A549 treated with Mapracorat at 1 μM for 4 hours (cell line): Measurements from ENCODE around the gene PKP3. TPM values are rescaled to one million over a fixed set of nuclear protein-coding genes. Genes with fewer than 3 reads are reported as not detected.

Experiments
- total RNA-seq: library from RNA; stranded (reverse); fragments of 200-300 nt; extraction: Qiagen RNA extraction; gene quantifications from 5 replicates; pipeline ENCODE4 v1.2.3, GENCODE V29; 2022

Gene PKP3, protein sequence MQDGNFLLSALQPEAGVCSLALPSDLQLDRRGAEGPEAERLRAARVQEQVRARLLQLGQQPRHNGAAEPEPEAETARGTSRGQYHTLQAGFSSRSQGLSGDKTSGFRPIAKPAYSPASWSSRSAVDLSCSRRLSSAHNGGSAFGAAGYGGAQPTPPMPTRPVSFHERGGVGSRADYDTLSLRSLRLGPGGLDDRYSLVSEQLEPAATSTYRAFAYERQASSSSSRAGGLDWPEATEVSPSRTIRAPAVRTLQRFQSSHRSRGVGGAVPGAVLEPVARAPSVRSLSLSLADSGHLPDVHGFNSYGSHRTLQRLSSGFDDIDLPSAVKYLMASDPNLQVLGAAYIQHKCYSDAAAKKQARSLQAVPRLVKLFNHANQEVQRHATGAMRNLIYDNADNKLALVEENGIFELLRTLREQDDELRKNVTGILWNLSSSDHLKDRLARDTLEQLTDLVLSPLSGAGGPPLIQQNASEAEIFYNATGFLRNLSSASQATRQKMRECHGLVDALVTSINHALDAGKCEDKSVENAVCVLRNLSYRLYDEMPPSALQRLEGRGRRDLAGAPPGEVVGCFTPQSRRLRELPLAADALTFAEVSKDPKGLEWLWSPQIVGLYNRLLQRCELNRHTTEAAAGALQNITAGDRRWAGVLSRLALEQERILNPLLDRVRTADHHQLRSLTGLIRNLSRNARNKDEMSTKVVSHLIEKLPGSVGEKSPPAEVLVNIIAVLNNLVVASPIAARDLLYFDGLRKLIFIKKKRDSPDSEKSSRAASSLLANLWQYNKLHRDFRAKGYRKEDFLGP
- 24.1 to 42.6 TPM (median 38.1 TPM) in 5 replicates for total RNA-seq

DNA sequence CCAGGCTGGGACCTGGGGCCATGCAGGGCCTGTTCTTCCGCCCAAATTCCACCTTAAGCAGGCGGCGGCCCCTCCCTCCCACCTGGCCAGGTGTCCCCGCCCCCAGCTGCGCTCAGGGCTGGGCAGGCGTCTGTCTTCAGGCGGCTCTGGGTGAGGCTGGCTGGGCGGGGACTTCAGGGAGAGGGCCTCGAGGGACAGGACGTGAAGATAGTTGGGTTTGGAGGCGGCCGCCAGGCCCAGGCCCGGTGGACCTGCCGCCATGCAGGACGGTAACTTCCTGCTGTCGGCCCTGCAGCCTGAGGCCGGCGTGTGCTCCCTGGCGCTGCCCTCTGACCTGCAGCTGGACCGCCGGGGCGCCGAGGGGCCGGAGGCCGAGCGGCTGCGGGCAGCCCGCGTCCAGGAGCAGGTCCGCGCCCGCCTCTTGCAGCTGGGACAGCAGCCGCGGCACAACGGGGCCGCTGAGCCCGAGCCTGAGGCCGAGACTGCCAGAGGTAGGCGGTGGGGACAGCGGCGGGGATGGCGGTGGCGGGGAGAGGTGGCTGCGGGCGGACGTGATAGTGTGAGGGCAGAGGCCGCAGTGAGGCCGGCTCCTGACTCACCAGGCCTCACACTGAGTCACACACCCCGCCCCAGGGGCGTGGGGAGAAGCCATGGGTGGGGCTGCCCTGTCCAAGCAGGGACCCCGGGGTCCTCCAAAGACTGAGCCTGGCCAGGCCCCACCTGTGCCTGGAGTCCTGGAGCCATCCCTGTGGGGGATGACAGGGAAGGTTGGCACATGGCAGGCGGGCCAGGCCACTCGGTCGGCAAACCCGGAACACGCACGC lies at the start of gene PKP3:
PKP3 (plus strand) TSS at position 176 of the 824 bp plus-strand sequence; CDS start at position 260, 84 bp downstream.

DNA sequence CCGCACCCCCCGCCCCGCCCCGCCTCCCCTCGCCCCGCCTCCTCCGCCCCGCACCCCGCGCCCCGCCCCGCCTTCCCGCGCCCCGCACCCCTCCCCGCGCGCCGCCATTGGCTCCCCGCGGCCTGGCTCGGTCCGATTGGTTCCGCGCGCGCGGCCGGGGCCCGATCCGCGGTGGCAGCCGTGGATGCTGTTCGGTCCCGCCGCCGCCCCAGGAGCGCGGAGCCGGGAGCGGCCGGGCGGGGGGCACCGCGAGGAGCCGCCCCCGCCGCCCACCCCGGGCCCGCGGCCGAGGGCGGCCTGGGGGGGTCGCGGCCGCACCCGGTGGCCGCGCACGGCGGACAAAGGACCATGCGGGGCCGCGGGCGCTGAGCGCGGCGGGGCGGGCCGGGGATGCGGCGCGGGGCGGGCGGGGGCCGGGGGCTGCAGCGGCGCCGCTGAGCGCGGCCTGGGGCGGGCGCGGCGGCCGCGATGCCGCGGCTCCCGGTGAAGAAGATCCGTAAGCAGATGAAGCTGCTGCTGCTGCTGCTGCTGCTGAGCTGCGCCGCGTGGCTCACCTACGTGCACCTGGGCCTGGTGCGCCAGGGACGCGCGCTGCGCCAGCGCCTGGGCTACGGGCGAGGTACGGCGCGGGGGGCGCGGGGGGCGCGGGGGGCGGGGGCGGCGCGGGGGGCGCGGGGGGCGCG lies 24.5 kb upstream of the PKP3 start, which contains the start of gene B4GALNT4:
B4GALNT4 (plus strand) TSS at position 164 of the 683 bp plus-strand sequence; CDS start at position 469, 305 bp downstream.

DNA sequence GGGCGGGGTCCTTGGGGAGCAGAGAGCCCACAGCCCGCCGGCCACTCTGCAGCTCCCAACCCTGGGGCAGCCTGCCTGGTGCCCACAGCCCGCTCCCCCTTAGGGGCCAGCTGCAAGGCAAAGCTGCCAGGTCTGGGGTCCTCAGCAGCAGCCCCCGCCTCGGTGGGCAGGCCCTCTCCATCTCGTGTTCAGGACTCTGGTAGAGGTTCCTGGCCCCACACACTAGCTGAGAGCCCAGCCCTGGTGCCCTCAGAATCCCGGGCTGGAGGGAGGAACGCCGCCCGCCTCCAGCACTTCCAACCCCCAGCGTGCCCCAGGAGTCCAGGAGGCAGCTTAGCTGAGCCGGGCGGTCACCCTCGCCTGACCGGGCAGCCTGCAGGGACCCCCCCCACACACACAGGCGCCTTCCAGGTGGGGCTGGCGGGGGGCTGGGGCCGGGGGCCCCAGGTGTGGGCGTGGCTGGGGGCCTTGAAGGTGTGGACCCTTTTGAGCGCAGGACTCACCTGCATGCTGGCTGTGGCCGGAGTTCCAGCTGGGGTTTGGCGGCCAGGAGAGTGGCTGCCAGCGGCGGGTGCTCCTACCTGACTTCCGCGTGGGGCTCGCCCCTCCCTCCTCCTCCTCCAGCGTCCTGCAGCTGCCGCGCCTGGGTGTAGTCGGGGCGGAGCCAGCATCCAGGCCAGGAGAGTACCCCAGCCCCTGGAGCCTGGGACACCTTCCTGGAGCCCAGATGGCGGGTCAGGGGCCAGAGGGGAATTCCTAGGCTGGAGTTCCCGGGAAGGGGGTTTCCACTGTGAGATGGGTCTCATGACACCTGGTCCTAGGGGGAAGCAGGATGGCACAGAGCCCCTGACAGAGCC lies 47.6 kb downstream of the PKP3 start, which contains the start of gene ANO9:
ANO9 (minus strand) TSS at position 594 of the 857 bp plus-strand sequence; CDS start at position 509, 85 bp downstream.

DNA sequence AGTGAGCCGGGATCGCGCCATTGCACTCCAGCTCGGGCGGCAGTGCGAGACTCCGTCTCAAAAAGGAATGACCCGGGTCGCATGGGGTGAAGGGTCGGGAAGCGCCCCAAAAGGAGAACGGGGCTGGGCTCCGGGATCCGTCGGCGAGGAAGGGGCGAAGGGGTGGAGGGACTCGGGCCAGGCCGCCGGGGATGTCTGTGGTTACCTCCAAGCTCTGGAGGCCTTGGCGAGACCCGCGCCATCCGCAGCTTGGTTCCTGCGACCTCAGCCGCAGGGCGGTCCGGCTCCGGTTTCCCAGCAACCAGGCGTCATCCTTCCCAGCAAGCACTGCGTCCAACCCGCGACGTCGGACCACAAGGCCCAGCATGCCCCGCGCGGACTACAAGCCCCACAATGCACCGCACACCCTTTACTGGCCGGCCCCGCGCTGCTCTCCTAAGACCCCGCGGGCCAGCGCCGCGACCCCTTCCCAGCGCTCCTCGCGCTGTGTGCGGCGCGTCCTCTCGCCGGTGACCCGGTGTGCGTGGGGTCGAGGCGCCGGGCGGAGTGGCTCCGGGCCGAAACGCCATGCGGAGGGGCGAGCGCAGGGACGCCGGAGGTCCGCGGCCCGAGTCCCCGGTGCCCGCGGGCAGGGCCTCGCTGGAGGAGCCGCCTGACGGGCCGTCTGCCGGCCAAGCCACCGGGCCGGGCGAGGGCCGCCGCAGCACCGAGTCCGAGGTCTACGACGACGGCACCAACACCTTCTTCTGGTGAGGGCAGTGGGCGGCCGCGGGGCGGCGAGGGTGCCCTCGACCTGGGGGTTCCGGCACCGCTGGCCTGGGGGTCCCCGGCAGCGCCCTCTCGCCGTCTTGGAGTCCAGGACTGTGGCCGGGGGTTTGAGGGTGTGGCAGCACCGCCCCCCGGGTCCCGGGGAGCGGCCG lies 56.1 kb downstream of the PKP3 start, which contains the start of gene PTDSS2:
PTDSS2 (plus strand) TSS at position 391 of the 920 bp plus-strand sequence; CDS start at position 568, 177 bp downstream.

Other genes with a start within 250 kb of the PKP3 start
- gene SCGB1C1, start 201.1 kb upstream of the PKP3 start, total RNA-seq: not detected in 5 replicates
- 37.3 to 46.4 TPM (median 44.1 TPM) in 5 replicates for gene BET1L, start 186.8 kb upstream of the PKP3 start, total RNA-seq
- 117 to 140 TPM (median 122 TPM) in 5 replicates for gene RIC8A, start 186.5 kb upstream of the PKP3 start, total RNA-seq
- gene SIRT3, start 157.9 kb upstream of the PKP3 start, total RNA-seq: 18.1 to 24.4 TPM (median 19.8 TPM) in 5 replicates
- 166 to 190 TPM (median 177 TPM) in 5 replicates for gene PSMD13, start 157.2 kb upstream of the PKP3 start, total RNA-seq
- gene NLRP6, start 115.8 kb upstream of the PKP3 start, total RNA-seq: not detected in 5 replicates
- gene PGGHG, start 105.1 kb upstream of the PKP3 start, total RNA-seq: 6.8 to 14.5 TPM (median 11.5 TPM) in 5 replicates
- gene IFITM5, start 94.7 kb upstream of the PKP3 start, total RNA-seq: not detected in 5 replicates
- gene IFITM2, start 86.4 kb upstream of the PKP3 start, total RNA-seq: 57.0 to 66.9 TPM (median 63.2 TPM) in 5 replicates
- 0.36 to 0.80 TPM (median 0.52 TPM) in 5 replicates for gene IFITM1, start 80.2 kb upstream of the PKP3 start, total RNA-seq
- 23.0 to 37.6 TPM (median 29.5 TPM) in 5 replicates for gene IFITM3, start 73.3 kb upstream of the PKP3 start, total RNA-seq
- gene B4GALNT4, start 24.7 kb upstream of the PKP3 start, total RNA-seq: 11.8 to 23.3 TPM (median 18.8 TPM) in 5 replicates
- gene SIGIRR, start 20.8 kb downstream of the PKP3 start, total RNA-seq: 62.5 to 93.9 TPM (median 85.8 TPM) in 5 replicates
- 0.64 to 1.3 TPM (median 0.88 TPM) in 5 replicates for gene ANO9, start 47.8 kb downstream of the PKP3 start, total RNA-seq
- gene PTDSS2, start 56.1 kb downstream of the PKP3 start, total RNA-seq: 33.8 to 48.0 TPM (median 43.2 TPM) in 5 replicates
- gene RNH1, start 113.0 kb downstream of the PKP3 start, total RNA-seq: 130 to 184 TPM (median 173 TPM) in 5 replicates
- gene HRAS, start 141.4 kb downstream of the PKP3 start, total RNA-seq: 109 to 168 TPM (median 154 TPM) in 5 replicates
- 0.54 to 1.1 TPM (median 0.72 TPM) in 5 replicates for gene LRRC56, start 143.3 kb downstream of the PKP3 start, total RNA-seq
- 2.0 to 3.0 TPM (median 2.7 TPM) in 5 replicates for gene LMNTD2, start 166.5 kb downstream of the PKP3 start, total RNA-seq
- 39.7 to 54.5 TPM (median 51.0 TPM) in 5 replicates for gene RASSF7, start 166.8 kb downstream of the PKP3 start, total RNA-seq
- gene PHRF1, start 182.3 kb downstream of the PKP3 start, total RNA-seq: 26.6 to 36.8 TPM (median 36.2 TPM) in 5 replicates
- gene IRF7, start 221.7 kb downstream of the PKP3 start, total RNA-seq: 5.0 to 7.9 TPM (median 6.0 TPM) in 5 replicates
- 0.06 to 0.26 TPM (median 0.18 TPM) in 4 of 5 replicates, not detected in the other for gene CDHR5, start 230.7 kb downstream of the PKP3 start, total RNA-seq
- not detected in 5 replicates for gene SCT, start 233.0 kb downstream of the PKP3 start, total RNA-seq
- gene DRD4, start 243.1 kb downstream of the PKP3 start, total RNA-seq: 0.09 to 0.64 TPM (median 0.32 TPM) in 5 replicates